LNCaP clone FGC (cell line): ENCODE results near the gene ZBTB47.

Source experiments
- DNase-seq: peaks from one replicate; pipeline ENCODE4 v3.0.0-alpha.2; 2011; ENCODE audit warnings: low read depth
- H3K4me3 ChIP-seq: 2 replicates; pipeline ENCODE4 v1.5.1; 2011; ENCODE audit warnings: mild to moderate bottlenecking, low read depth, low read length, control low read depth
- TF ChIP-seq, protein P1 (sequence below): IDR thresholded peaks from 2 replicates; pipeline ENCODE4 v1.5.1; 2012; ENCODE audit warnings: mild to moderate bottlenecking; ENCODE audit not compliant: control insufficient read depth, insufficient read depth; ENCODE audit errors: extremely low read depth

Gene ZBTB47

DNA sequence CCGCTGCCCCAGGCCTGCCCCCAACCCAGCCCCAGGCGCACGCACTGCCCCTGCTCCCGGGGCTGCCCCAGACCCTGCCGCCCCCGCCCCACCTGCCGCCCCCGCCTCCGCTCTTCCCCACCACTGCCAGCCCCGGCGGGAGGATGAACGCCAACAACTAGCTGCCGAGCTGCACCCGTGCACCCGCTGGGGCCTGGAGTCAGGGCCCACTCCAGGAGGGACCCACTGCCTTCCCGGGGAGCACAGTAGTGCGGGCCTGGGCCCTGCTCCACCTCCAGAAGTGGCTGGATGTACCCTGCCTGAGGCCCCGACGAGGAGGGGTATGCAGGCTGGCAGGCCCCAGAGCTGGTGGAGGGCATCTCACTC is 10.9 kb downstream of the ZBTB47 start:
- TF ChIP-seq, protein P1, sequence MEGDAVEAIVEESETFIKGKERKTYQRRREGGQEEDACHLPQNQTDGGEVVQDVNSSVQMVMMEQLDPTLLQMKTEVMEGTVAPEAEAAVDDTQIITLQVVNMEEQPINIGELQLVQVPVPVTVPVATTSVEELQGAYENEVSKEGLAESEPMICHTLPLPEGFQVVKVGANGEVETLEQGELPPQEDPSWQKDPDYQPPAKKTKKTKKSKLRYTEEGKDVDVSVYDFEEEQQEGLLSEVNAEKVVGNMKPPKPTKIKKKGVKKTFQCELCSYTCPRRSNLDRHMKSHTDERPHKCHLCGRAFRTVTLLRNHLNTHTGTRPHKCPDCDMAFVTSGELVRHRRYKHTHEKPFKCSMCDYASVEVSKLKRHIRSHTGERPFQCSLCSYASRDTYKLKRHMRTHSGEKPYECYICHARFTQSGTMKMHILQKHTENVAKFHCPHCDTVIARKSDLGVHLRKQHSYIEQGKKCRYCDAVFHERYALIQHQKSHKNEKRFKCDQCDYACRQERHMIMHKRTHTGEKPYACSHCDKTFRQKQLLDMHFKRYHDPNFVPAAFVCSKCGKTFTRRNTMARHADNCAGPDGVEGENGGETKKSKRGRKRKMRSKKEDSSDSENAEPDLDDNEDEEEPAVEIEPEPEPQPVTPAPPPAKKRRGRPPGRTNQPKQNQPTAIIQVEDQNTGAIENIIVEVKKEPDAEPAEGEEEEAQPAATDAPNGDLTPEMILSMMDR = no peak
- DNase-seq = no peak
- no peak overlapping the region for H3K4me3 ChIP-seq

DNA sequence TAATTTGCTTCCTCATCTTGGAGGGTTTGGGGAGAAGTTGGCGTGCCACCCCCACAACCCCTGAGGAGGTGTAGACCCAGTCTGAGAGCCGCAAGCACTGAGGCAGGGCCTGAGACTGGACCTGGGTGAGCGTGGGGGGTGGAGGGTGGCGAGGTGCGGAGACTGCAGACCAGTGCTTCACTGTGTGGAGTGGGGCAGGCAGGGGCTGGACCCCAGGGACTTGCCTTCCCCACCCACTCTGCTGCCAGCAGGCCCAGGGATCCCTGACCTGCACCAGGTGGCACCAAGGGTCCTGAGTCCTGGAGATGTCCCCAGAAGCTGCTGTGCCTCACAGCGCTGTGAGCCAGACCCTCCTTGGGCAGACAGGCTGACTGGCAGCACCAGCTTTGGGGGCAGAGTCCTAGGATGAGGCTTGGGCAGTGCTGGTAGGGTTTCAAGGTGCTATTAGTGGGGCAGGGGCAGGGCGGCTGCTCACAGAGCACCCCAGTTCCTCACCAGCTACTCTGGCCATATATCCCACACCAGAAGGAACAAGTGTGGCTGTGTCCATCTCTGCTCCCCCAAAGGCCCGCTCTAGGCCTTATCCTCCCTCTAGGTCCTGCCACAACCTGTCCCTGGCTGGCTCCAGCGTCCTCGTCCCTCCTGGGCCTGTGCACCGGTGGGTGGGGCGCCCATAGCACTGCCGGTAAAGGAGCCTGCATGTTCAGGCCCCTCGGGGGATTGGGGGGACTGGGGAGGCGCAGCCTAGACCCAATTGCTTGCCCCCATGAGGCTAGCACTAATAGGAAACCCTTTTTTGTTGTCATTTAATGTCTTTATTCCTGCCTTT is 11.8 kb downstream of the ZBTB47 start:
- H3K4me3 ChIP-seq = no peak overlapping the region
- TF ChIP-seq, protein P1 = no peak
- DNase-seq = no peak

DNA sequence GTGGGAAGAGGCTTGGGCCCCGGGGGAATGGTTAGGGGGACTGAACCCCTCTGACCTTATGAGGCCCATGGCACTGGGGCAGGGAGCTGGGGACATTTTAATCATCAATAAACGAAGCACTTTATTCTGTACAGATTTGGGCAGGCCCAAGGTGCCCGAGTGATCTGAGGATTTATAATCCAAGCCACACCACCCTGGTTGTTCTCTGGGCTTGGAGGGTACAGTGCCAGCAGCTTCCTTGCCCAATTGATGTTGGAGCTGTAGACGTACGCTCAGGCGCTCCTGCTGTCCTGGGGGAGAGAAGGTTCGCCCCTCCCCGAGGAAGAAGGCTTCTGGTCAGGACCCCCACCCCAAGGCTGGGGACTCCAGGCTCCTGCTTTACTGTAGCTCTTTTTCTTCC is 12.5 kb downstream of the ZBTB47 start:
- H3K4me3 ChIP-seq = no peak overlapping the region
- DNase-seq = no peak
- TF ChIP-seq, protein P1 = no peak

DNA sequence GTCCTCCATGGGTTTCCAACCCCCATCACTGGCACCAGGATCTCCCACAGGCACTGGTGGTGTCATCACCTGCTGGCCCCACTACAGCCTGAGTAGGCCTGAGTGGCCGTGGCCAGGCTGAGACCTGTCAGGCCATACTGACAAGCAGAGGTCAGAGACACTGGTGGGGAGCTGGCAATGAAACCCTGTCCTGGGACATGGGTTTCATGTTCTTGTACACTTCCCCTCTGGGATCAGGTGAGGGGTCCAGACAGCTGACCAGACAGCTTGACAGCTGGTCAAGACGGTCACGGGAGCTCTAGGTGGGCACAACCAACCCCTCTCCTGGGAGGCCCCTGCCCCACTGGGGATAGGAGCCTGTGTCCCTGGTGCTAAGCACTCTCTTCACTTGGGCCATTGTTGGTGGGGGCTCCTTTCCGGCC is 13.1 kb downstream of the ZBTB47 start:
- TF ChIP-seq, protein P1 = no peak
- H3K4me3 ChIP-seq = no peak overlapping the region
- no peak for DNase-seq

DNA sequence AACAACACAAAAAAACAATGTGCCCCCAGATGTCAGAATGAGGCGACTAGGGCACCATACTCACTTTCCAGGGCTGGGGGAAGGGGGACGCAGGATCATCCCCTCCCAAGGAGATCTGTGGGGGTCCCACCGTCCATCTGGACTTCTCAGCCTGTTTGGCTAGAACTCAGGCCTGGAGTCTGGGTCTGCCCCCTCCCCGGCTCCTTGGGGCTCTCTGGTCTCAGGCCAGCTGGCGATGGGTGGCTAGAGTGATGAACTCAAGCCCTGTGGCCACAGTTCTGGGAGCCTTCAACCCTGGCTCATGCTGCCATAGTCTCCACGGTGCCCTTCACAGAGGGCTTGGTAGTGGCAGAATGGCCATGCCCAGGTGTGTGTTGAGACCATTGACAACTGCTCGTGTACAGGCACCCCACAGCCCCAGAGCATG is 13.6 kb downstream of the ZBTB47 start:
- TF ChIP-seq, protein P1 = no peak
- H3K4me3 ChIP-seq = no peak overlapping the region
- no peak for DNase-seq

DNA sequence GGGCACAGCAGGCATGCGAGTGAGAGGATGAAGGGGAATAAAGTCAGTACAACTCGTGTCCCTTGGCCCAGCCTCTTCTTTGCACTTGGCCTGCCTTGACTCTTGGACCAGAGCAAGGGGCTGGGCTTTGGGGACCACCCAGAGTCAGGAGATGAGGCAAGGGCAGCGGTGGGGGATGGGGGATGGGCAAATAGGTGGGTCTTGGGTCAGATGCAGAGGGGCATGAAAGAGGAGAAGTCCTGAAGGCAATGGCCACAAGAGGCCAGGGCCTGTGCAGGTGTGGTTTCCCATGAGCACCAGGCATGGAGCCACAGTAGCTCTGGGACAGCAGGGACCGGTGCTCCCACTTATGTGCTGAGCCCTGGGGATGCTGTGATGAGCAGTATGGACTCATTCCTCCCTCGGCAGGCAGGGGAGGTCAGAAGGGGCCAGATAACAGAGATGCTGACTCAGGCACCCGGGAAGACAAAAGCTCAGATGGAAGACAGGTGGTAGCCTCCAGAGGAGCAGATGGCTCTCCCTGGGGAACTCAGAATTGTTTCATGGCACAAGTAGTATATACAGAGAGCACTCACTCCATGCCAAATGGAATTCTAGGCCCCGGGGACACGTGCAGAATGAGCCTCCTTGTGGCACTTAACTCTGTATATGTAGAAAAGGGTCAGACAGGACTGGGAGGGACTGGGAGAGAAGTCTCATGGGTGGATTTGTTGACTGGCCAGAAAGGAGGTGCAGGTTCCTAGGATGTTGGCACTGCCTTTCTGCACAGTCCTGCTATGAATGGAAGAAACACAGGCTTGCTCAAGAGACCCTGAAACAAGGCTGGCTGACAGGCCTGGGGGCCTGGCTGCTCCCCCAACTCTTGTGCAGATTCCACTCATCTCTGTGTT is 14.3 kb downstream of the ZBTB47 start:
- TF ChIP-seq, protein P1 = no peak
- no peak overlapping the region for H3K4me3 ChIP-seq
- no peak for DNase-seq

DNA sequence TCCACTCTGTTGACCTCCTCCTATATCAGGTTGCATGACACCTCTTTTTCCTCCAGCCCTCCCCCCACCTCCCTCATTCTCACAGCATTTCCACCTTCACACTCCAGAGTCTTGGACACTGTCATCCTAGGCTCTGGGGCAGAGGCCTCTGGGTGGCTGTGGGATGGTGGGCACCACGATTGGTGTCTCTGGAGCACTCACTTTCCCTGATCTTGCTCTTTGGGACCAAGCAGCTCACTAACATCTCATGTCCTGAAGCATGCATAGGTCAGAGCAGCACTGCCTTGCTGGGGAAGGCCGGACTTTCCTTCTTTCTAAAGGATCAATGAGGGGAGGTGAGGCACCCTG is 14.9 kb downstream of the ZBTB47 start:
- DNase-seq = no peak
- H3K4me3 ChIP-seq = no peak overlapping the region
- TF ChIP-seq, protein P1 = no peak
